NCI-H2107 treated with DMSO at 0.1 percent for 48 hours (cell line): Measurements from ENCODE around the gene ST3GAL6.

Experiments used
- DNase-seq: peaks from one replicate; lab custom pipeline; 2025; ENCODE audit not compliant: unreplicated experiment; lab: John Stamatoyannopoulos, UW

Gene ST3GAL6, protein sequence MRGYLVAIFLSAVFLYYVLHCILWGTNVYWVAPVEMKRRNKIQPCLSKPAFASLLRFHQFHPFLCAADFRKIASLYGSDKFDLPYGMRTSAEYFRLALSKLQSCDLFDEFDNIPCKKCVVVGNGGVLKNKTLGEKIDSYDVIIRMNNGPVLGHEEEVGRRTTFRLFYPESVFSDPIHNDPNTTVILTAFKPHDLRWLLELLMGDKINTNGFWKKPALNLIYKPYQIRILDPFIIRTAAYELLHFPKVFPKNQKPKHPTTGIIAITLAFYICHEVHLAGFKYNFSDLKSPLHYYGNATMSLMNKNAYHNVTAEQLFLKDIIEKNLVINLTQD

DNA sequence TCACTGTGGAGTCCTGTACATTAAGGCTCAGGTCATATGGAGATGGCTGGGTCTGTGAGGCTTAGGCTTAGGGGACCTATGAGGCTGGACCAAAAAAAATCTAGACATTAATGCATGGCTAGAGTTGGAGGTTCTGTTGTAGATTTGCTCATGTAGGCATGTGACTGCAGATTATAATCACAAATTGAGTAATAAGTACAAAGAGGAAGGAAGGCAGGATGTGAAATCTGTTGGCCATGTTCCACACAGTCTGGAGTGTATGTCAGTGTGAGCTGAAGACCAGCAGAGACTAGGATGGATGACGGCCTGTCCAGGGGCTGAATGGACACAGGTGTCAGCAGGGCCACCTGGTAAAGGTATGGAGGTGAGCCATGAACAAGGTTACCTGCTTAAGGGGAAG lies at the start of gene ST3GAL6:
Gene ST3GAL6, plus strand, starts transcription at position 265 of the 400 bp plus-strand sequence. CDS start 5,101 bp downstream, outside the sequence.
- DNase-seq: no peak

DNA sequence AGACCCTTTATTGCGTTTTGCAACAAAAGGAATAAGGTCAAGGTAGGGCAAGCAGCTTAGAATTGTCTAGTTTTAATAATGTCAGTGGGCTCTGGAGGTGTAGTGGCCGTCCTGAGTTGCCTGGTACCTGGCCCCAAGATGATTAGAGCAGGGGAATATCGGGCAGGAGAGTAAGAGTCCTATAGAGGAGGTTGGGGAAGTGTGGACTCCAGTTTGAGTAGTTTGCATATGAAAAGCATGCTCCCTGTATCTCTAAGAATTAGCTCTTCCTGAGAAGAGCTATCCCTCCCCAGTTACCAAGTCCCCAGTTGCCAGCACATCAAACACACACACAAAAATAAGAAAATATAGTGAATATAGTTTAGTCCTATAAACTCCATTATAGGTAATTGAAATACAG lies 49.2 kb upstream of the ST3GAL6 start:
- no peak for DNase-seq

DNA sequence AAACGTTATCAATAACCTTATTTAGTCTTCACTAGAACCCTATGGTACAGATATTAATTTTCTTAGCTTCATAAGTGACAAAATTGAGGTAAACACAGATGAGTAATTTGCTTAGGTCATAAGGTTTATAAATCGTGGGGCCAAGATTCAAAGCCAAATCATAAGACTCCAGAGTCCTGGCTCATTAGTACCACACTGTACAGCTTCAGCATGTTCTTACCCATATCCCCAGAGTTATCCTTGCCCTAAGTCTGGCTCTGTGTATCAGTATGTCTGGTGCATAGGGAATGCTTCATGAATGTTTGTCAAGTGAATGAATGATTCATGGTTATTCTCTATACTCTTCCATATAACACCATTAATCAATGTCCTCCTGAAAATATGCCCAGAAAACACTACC lies 45.6 kb upstream of the ST3GAL6 start:
- no peak for DNase-seq

DNA sequence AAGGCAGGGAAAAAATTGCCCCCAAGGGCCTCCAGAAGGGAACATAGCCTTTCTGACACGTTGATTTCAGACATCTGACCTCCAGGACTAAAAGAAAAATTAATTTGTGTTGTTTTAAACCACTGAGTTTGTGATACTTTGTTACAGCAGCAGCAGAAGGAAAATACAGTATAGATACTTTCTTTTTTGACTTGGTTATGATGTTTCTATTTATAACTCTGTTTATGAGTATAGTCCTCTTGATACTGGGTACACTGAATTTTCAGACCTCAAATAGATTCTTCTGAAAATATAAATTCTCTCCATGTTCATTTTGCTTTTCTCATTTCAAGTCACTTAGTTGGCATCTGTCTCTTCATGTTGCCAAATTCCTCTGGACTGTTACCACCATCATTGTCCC lies 44.4 kb upstream of the ST3GAL6 start:
- DNase-seq: no peak

DNA sequence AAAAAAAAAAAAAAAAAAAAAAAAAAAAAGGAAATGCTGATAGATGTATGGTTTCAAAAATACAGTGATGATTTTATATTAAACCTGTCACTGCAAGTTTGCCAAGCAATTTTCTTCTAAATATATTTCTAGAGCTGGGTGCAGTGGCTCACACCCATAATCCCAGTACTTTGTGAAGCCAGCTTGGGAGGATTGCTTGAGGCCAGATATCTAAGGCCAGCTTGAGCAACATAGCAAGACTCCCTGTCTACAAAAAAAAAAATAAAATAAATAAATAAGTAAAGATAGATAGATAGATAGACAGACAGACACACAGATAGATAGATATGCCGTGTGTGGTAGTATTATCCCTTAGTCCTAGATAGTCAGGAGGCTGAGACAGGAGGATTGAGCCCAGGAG lies 41.4 kb upstream of the ST3GAL6 start:
- DNase-seq: no peak

DNA sequence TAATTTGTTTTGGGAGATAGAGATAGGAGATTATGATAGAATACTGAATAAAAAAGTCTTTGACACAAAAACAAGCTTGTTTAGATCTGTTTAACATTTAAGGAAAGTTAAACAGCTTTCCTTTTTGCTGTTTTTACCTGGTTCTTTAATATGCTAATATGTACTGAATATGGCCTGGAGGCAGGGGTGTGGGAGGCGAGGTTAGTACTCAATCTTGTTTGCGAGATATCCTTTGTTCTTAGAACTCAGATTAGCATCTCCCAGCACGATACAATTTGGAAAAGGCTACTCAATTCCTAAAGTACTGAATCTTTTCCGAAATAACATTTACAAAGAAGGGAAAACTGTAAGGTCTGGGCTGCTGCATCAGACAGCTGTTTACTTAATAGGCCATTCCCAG lies 40.8 kb upstream of the ST3GAL6 start:
- no peak for DNase-seq

DNA sequence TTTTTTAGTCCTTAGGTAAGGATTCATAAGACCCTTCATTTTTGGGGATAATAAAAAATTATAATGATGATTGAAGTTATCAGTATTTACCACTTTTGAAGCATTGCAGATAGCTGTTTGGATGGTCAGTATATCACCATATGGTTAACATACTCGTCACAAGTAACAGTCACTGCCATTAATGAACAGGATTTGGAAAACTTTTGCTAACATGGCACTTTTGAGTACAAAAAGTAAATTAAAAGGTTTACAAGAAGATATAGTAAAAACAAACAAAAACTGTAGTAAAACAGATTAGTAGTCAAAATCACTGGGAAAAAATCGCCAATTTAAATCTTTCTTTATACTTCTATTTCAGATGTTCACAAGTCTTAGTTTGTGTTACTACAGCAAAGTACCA lies 37.8 kb upstream of the ST3GAL6 start:
- DNase-seq: no peak

DNA sequence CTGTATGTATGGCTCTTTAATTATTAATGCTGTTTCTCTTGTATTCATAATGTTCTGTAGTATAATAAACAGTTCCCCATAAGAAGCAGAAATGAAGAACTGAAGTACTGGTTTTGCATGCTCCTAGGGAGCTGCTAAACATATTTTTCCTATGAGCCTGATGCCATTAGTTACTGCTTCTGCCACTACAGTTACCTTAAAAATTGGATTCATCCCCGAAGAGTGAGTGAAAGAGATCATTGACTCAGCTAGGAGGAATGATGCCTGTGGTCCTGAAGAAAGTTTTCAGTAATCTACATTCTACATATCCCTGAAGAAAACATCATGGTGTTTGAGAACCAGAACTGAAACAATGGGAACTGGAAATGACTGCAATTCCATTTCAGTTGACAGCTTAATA lies 37.1 kb upstream of the ST3GAL6 start:
- DNase-seq: no peak

DNA sequence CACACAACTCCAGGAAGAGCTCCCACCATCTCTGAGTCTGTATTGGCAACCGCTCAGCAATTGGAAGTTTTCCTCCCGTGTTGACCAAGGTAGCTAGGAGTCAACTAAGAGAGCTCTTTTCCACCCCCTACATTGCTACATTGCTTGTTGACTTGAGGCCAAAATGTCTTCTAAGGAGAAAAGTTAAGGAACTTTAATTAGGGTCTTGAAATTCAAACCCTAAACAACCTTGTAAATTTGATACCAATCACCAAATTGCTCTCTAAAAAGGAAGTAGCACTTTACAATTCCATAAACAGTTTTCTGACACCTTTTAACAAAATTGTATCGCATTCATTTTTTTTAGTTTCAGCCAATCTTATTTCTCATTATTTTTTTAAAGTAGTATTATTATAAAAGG lies 35.5 kb upstream of the ST3GAL6 start:
- DNase-seq: no peak

DNA sequence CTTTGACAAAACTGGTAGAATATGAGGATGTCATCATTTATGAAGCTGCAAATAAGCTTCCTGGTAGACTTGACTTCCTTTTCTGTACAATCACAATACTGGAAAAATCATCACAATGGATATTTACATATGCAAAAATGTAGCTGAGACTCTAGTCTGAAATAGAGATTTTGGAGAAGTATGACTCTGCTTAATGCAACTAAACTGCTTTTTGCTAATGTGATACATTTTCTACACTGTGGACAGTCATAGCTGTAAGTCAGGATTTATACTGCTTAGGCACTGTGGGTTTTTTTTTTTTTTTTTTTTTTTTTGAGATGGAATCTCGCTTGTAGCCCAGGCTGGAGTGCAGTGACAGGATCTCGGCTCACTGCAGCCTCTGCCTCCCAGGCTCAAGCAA lies 34.5 kb upstream of the ST3GAL6 start:
- DNase-seq: no peak

DNA sequence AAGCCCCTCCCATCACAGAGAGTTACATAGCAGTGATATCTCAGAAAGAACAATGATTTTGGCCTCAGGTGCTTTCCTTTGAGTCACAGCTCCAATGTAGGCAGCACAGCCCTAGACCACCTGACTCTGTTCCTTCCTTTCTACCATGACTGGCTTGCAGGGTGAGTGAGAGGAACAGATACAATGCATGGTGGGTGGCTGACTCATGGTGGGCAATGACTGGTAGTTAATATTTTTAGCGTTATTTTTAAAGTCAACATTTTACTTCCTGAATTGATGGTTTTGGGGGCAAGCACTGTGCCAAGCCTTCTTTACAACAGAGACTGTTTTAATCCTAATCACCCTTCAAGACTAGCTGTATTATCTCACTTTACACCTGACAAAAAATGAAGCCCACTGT lies 32.8 kb upstream of the ST3GAL6 start:
- DNase-seq: no peak

DNA sequence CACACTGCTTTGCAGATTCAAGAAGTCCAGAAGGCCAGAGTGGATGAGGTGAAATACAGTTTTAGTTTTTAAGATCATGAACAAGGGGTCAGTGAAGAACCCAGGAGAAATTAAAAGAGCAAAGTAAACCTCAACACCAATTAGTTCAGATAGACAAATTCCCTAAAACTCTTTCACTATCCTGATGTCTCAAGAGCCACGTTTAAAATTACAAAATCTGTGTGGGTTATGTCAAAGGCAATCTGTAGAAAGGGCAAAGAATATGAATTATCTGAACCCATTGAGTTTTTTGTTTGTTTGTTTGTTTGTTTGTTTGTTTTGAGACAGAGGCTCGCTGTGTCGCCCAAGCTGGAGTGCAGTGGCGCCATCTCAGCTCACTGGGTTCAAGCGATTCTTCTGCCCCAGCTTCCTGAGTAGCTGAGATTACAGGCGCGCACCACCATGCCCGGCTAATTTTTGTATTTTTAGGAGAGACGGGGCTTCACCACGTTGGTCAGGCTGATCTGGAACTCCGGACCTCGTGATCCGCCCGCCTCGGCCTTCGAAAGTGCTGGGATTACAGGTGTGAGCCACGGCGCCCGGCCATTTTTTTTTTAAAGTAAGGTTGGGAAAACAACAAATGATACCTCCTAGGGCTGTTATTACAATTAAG lies 32.1 kb upstream of the ST3GAL6 start:
- no peak for DNase-seq

DNA sequence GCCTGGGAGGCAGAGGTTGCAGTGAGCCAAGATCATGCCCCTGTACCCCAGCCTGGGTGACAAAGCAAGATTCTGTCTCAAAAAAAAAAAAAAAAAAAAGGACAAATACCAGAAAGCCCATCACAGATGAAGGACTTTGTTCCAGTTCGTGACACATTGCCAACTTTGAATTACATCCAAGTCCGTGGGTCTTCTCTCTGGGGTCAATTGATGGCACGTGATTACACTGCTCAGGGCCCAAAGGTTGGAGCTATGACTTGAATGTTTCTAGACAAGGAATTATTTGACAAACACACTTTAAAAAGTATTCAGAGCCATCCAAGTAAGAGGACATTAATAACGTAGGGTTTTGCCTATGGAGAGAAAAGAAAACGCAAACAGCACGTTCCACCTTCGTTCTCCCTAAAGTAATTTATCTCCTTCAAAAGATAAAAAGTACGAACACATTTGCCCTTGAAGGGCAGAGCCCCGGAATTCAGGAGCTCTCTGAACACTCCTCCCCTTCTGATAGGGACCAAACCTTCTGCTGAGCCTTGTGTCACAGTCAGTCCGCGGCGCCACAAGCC lies 31.3 kb upstream of the ST3GAL6 start:
- DNase-seq: no peak

DNA sequence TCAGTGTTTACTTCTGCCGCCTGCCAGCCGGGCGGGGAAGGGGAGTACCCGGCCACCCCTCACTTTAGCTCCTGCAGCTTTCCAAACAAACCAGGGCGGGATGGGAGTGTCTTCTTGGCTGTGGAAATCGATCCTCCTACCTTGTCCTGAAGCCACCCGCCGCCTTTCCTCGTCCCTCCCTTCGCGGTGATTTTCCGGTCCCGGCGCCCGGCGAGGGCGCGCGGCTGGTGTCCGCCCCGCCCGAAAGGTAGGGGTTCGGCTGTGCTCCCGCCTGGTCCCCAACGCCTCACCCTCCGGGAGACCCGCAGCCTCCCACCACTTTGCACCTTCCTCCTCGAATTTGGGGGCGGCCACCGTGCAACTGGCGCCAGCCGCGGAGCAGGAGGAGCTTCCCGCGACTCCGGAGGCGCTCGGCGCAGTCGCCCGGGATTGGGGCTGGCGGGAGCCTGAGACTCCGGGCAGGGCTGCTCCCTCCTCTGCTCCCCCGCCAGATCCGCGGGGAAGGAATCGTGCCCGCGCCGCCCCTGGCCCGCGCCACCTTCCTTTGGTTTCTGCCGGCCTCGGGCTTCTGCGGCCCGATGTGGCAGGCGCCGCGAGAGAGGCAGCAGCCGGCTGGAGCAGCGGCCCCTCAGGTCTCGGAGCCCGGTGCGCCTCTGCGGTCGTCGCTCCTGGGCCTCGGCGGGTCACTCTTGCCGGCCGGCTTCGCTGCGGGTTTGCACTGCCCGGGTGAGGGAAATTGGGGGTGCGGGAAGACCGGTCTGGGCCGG lies 30.7 kb upstream of the ST3GAL6 start:
- DNase-seq: peak; percentile 33

DNA sequence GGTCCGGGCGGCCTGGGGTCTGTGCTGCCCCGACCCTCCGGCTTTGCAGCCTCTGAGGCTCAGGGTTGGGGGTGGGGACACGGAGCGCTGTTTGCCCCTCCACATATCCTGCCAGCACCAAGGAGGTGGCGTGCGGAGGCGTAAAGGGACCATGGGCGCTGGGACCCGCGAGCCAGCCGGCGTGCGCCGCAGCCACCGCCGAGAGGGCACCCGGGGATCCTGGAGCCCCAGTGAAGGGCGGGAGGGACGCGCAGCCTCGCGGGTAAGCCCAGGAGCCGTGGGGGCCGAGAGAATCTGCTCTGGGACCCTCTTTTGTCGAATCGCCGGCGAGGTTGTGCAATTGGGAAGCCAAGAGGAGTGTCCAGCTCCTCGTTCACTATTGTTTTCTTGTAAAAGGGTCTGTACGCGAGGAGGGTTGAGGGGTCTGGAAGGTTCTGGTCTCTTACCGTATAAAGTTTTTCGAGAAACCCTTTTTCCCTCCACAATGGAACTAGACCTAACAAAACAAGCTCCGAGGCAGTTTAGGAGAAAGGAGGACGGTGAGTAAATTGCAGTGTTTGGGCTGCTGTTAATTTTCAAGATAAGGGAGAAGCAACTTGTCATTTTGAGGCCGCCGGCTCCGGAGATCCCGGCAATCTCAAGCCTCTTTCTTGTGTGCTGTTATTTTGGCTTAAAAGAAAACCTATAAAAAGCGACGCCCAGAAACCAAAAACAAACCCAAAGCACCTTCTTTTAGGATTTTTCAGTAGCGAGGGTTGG lies 29.9 kb upstream of the ST3GAL6 start:
- no peak for DNase-seq

DNA sequence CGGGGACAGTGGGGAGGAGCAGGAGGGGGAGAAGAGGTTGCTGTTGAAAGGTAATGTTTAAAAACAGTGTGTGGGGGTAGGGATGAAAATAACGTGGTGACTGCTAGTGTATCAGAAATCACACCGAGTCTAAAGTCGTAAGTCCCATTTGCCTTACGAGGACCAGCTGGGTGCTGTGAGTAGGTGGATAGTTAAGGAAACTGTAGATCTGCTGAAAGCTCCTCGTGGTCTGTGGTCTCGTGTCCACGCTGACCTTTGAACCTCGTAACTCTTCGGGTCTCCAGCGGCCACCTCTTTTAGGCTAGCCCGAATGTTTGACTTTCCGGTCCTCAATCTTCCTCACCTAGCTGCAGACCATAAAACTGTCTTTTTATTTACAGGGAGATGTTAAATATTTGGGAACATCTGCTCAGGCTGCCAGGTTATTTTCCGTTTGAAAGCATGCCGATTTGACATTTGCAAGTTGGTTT lies 29.3 kb upstream of the ST3GAL6 start:
- no peak for DNase-seq

DNA sequence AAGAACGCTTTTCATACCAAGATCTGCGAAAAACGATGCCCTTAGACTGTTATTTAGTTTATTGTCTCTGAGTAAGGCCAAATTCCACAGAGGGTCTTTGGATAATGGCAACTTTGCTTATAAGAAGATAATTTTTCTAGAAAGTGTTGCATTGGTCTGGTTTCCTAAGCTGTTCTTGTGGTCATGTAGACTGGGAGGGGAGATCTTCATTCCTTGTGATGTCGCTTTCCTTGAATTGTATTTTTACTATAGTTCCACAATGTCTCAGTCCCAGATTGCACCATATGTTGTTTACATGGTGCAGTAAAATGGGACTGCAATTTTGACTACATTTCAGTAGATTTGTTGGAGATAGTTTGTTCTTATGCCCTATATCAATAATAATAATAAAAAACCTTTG lies 28.8 kb upstream of the ST3GAL6 start:
- no peak for DNase-seq

DNA sequence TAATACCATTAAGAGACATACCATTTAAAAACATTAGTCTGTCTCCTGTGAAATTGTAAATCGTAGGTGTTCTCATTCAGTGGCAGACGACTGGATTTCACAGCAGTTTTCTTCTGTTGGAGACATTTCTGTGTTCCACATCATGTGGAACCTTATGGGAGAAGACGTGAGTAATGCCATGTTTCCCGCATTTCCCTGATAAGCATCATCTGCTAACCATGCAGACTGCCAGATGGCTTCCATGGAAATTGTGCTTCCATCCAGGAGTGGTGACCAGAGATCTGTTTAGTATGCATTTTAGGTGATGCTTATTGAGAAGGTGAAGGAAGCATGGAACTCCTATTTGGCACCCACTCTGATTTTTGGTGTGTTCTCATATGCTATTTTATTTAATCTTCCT lies 28.4 kb upstream of the ST3GAL6 start:
- DNase-seq: no peak

DNA sequence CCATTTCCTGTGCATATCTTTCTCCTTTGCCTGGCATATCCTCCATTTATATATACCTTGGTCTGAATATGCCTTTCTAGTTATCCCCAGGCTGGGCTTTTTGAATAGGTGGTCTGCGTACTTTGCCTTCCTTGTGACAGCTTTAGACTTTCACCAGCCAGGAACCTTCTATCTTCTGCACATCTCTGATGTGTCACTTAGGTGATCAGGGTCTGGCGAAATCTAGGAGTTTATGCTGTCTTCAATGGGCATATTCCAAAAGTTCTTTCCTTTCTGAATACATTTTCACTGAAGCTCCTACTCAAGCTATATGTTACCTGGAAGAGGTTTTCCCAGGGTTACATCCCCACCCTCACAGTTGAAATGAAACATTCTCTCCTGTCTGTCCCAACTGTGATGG lies 27.8 kb upstream of the ST3GAL6 start:
- no peak for DNase-seq

DNA sequence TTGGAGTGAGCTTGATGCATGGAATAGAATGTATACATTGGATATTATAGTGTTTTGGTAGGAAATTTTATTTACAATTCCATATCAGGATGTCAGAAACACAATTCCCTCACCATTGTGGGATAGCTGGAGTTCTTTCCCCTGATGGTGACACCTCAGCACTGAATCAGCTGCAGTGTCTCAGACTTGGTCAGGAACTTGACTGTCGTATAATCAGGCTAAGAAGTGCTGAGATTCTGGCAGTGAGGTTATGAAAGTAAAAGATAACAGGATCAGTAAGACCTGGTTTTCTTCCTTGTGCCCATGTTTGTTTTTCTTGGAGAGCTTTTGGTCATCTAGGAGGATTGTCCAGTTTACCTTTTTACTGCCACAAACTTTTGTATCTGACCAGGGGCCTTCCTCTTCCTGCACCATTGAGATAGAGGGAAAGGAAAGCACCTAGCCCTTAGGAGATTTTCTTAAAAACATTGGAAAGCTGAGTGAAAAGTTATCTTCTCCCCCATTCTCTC lies 27.3 kb upstream of the ST3GAL6 start:
- DNase-seq: no peak

DNA sequence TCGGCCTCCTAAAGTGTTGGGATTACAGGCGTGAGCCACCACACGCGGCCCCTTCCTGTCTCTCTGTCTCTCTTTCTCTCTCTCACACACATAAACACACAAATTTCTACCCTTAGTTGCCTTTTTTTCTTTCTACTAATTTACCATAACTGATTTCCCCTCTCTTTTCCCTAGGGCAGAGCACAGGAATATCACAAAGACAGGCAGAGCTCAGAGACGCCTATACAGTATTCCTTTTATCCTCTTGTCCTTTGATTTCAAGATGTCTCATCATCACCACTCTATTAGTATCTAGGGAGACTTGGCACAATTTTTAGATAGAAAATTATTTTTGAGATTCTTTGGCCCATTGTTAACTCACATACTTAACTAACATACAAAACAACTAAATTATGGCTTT lies 25.8 kb upstream of the ST3GAL6 start:
- DNase-seq: no peak
